Gastrocnemius medialis (tissue), 4 donors: ENCODE results near the gene CHID1.

ENCODE experiments used
- POLR2A ChIP-seq, 2 donors: fragments of 450-650 bp; IDR thresholded peaks; one replicate each; pipeline ENCODE4 v1.6.1; 2017; ENCODE audit warnings: antibody characterized with exemption in 2 of 2, mild to moderate bottlenecking in 2 of 2, moderate library complexity in 2 of 2
- TF ChIP-seq, protein P1 (sequence below), 5 experiments: fragments of 450-650 bp in 3 of 5; fragments of 200-600 bp in 2 of 5; sonication (generic) in 2 of 5; IDR thresholded peaks in 4 of 5; conservative IDR thresholded peaks in 1 of 5; 1 replicate in 4 of 5; 2 replicates in 1 of 5; pipeline ENCODE4 v1.5.1; 2016 to 2019; ENCODE audit warnings: antibody characterized with exemption in 5 of 5, mild to moderate bottlenecking in 3 of 5, moderate library complexity in 3 of 5

- TF ChIP-seq, protein P1, sequence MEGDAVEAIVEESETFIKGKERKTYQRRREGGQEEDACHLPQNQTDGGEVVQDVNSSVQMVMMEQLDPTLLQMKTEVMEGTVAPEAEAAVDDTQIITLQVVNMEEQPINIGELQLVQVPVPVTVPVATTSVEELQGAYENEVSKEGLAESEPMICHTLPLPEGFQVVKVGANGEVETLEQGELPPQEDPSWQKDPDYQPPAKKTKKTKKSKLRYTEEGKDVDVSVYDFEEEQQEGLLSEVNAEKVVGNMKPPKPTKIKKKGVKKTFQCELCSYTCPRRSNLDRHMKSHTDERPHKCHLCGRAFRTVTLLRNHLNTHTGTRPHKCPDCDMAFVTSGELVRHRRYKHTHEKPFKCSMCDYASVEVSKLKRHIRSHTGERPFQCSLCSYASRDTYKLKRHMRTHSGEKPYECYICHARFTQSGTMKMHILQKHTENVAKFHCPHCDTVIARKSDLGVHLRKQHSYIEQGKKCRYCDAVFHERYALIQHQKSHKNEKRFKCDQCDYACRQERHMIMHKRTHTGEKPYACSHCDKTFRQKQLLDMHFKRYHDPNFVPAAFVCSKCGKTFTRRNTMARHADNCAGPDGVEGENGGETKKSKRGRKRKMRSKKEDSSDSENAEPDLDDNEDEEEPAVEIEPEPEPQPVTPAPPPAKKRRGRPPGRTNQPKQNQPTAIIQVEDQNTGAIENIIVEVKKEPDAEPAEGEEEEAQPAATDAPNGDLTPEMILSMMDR (IDR thresholded peaks at IDR 0.05 in 4 of 5, conservative IDR thresholded peaks at IDR 0.05 in 1 of 5) = no peak
- TF ChIP-seq POLR2A (IDR thresholded peaks at IDR 0.05) = no peak
Measured at GRCh38 chr11:953512-953911, 42.9 kb upstream of the CHID1 start.
